ENCODE results near the gene DQX1.
"Not testable (repeated sequence)": the region's sequence is repeated elsewhere in the genome, so short reads cannot be mapped to it uniquely, and the experiment has no call there.

Gene DQX1

GRCh38 chr2:74525717-74526648 lies at the start of gene DQX1:
Gene DQX1 (minus strand): TSS chr2:74526231. CDS start chr2:74525729, 502 bp downstream.
- DNase-seq, result peak; percentile 65

GRCh38 chr2:74575320-74575719 lies 49.3 kb upstream of the DQX1 start:
- DNase-seq, result no peak

GRCh38 chr2:74573747-74574562 lies 47.9 kb upstream of the DQX1 start:
- DNase-seq, result no peak

- DNase-seq, result peak; percentile 17
These were observed 46.3 kb upstream of the DQX1 start for GRCh38 chr2:74572178-74572925.

GRCh38 chr2:74571058-74571457 lies 45.0 kb upstream of the DQX1 start:
- no peak for DNase-seq

GRCh38 chr2:74569686-74570085 lies 43.7 kb upstream of the DQX1 start:
- no peak for DNase-seq

- DNase-seq, result no peak
These were observed 41.9 kb upstream of the DQX1 start for GRCh38 chr2:74567881-74568280.

GRCh38 chr2:74566754-74567085 lies 40.7 kb upstream of the DQX1 start:
- DNase-seq, result no peak

GRCh38 chr2:74566076-74566753 lies 40.2 kb upstream of the DQX1 start:
- no peak for DNase-seq

- no peak for DNase-seq
These were observed 38.2 kb upstream of the DQX1 start for GRCh38 chr2:74564222-74564621.

- DNase-seq, result no peak
These were observed 36.2 kb upstream of the DQX1 start for GRCh38 chr2:74562126-74562775.

- DNase-seq, result not testable (repeated sequence)
These were observed 35.0 kb upstream of the DQX1 start for GRCh38 chr2:74561022-74561421.

GRCh38 chr2:74560591-74560990 lies 34.6 kb upstream of the DQX1 start:
- DNase-seq, result no peak

- no peak for DNase-seq
These were observed 33.9 kb upstream of the DQX1 start for GRCh38 chr2:74559912-74560311.

- peak; percentile 21 for DNase-seq
These were observed 32.5 kb upstream of the DQX1 start for GRCh38 chr2:74558284-74559230.

- no peak for DNase-seq
These were observed 30.9 kb upstream of the DQX1 start for GRCh38 chr2:74556831-74557370.

GRCh38 chr2:74556159-74556558 lies 30.1 kb upstream of the DQX1 start:
- no peak for DNase-seq

GRCh38 chr2:74555610-74556103 lies 29.6 kb upstream of the DQX1 start:
- DNase-seq, result no peak

- DNase-seq, result peak; percentile 85
These were observed 28.9 kb upstream of the DQX1 start for GRCh38 chr2:74554820-74555531.
